HEK293 (cell line): ENCODE measurements around the gene EIF3L.
A peak's percentile ranks its signal among the peaks of the same experiment; 100 is the strongest.

Experiments used
- CTCF ChIA-PET: fragments of 350-600 bp; formaldehyde crosslinking; extraction: SDS; loops from one replicate; lab custom pipeline; 2021; ENCODE audit warnings: antibody characterized with exemption; lab: Yijun Ruan, JAX
- POLR2A ChIA-PET: fragments of 300-600 bp; formaldehyde crosslinking; extraction: SDS; loops from one replicate; lab custom pipeline; 2020; ENCODE audit warnings: antibody characterized with exemption, inconsistent platforms; lab: Yijun Ruan, JAX
- H3K27ac ChIP-seq: fragments of 200-500 bp; sonication (Bioruptor generic); 2 replicates; pipeline ENCODE4 v1.5.1; 2014; ENCODE audit warnings: low read depth, low read length, control low read depth, inconsistent platforms; ENCODE audit errors: extremely low read depth
- H3K36me3 ChIP-seq, 2 experiments: fragments of 200-500 bp in 1 of 2; sonication (Bioruptor generic) in 1 of 2; 1 replicate in 1 of 2; 2 replicates in 1 of 2; pipeline ENCODE4 v1.5.1; 2014 to 2017; ENCODE audit warnings: inconsistent platforms in 2 of 2, low read length in 2 of 2; ENCODE audit not compliant: control insufficient read depth in 2 of 2, insufficient read depth in 1 of 2
- H3K4me1 ChIP-seq: fragments of 200-500 bp; sonication (Bioruptor generic); 2 replicates; pipeline ENCODE4 v1.5.1; 2014; ENCODE audit warnings: mild to moderate bottlenecking, low read length, inconsistent platforms; ENCODE audit not compliant: control insufficient read depth, insufficient read depth
- H3K4me3 ChIP-seq: 2 replicates; pipeline ENCODE4 v1.5.1; 2011; ENCODE audit warnings: low read depth, mild to moderate bottlenecking, control low read depth, low read length, moderate library complexity
- H3K9me3 ChIP-seq: fragments of 200-500 bp; sonication (Bioruptor generic); 2 replicates; pipeline ENCODE4 v1.5.1; 2014; ENCODE audit warnings: low read depth, low read length, inconsistent platforms; ENCODE audit not compliant: control insufficient read depth, insufficient read depth
- FEZF1 ChIP-seq: fragments of 450-650 bp; formaldehyde crosslinking; IDR thresholded peaks from 2 replicates; pipeline ENCODE4 v1.5.1; 2016; ENCODE audit warnings: missing biosample characterization, missing genetic modification characterization
- IKZF3 ChIP-seq: fragments of 450-650 bp; IDR thresholded peaks from 2 replicates; pipeline ENCODE4 v1.5.0; 2018; ENCODE audit warnings: missing biosample characterization, mild to moderate bottlenecking, missing genetic modification characterization, moderate library complexity
- MEIS1 ChIP-seq: sonication (generic); formaldehyde crosslinking; IDR thresholded peaks from 2 replicates; pipeline ENCODE4 v1.8.1; 2022; ENCODE audit warnings: missing genetic modification reagents, mild to moderate bottlenecking, borderline replicate concordance
- MYNN ChIP-seq: fragments of 450-650 bp; formaldehyde crosslinking; IDR thresholded peaks from 2 replicates; pipeline ENCODE4 v1.5.1; 2016; ENCODE audit warnings: missing biosample characterization, missing genetic modification characterization, borderline replicate concordance
- PRDM1 ChIP-seq: fragments of 450-650 bp; formaldehyde crosslinking; IDR thresholded peaks from 2 replicates; pipeline ENCODE4; 2016; ENCODE audit warnings: missing biosample characterization, missing genetic modification characterization
- SCRT1 ChIP-seq: fragments of 450-650 bp; formaldehyde crosslinking; IDR thresholded peaks from 2 replicates; pipeline ENCODE4 v1.5.1; 2016; ENCODE audit warnings: missing biosample characterization, missing genetic modification characterization, borderline replicate concordance
- SCRT2 ChIP-seq: fragments of 450-650 bp; formaldehyde crosslinking; IDR thresholded peaks from 2 replicates; pipeline ENCODE4 v1.5.1; 2016; ENCODE audit warnings: missing biosample characterization, missing genetic modification characterization
- WT1 ChIP-seq: fragments of 450-650 bp; formaldehyde crosslinking; IDR thresholded peaks from 2 replicates; pipeline ENCODE4 v1.5.1; 2016; ENCODE audit warnings: missing biosample characterization, missing genetic modification characterization
- ZFHX2 ChIP-seq: fragments of 450-650 bp; formaldehyde crosslinking; conservative IDR thresholded peaks from 2 replicates; pipeline ENCODE4 v1.5.1; 2016; ENCODE audit warnings: missing biosample characterization, missing genetic modification characterization
- ZNF221 ChIP-seq: fragments of 450-650 bp; formaldehyde crosslinking; IDR thresholded peaks from 2 replicates; pipeline ENCODE4 v1.5.1; 2017; ENCODE audit warnings: missing biosample characterization, missing genetic modification characterization, borderline replicate concordance
- ZNF292 ChIP-seq: fragments of 450-650 bp; formaldehyde crosslinking; IDR thresholded peaks from 2 replicates; pipeline ENCODE4 v1.5.1; 2016; ENCODE audit warnings: low read depth, missing biosample characterization, missing genetic modification characterization, borderline replicate concordance
- ZNF302 ChIP-seq: fragments of 450-650 bp; formaldehyde crosslinking; IDR thresholded peaks from 2 replicates; pipeline ENCODE4 v1.5.1; 2016; ENCODE audit warnings: missing biosample characterization, missing genetic modification characterization, low read depth
- ZNF473 ChIP-seq: fragments of 450-650 bp; formaldehyde crosslinking; IDR thresholded peaks from 2 replicates; pipeline ENCODE4 v1.5.1; 2017; ENCODE audit warnings: missing biosample characterization, missing genetic modification characterization
- ZNF544 ChIP-seq: fragments of 450-650 bp; formaldehyde crosslinking; IDR thresholded peaks from 2 replicates; pipeline ENCODE4 v1.5.0; 2017; ENCODE audit warnings: missing biosample characterization, missing genetic modification characterization
- ZNF571 ChIP-seq: fragments of 450-650 bp; formaldehyde crosslinking; IDR thresholded peaks from 2 replicates; pipeline ENCODE4 v1.5.0; 2017; ENCODE audit warnings: missing biosample characterization, missing genetic modification characterization
- ZNF585B ChIP-seq: fragments of 450-650 bp; formaldehyde crosslinking; IDR thresholded peaks from 2 replicates; pipeline ENCODE4 v1.5.1; 2016; ENCODE audit warnings: missing biosample characterization, missing genetic modification characterization
- ZNF600 ChIP-seq: fragments of 450-650 bp; formaldehyde crosslinking; IDR thresholded peaks from 2 replicates; pipeline ENCODE4 v1.5.1; 2016; ENCODE audit warnings: missing biosample characterization, missing genetic modification characterization
- ZNF626 ChIP-seq: fragments of 450-650 bp; sonication (Bioruptor Pico); formaldehyde crosslinking; IDR thresholded peaks from 2 replicates; pipeline ENCODE4 v1.5.1; 2018; ENCODE audit warnings: missing biosample characterization, missing genetic modification characterization, inconsistent platforms
- ZSCAN23 ChIP-seq: fragments of 450-650 bp; formaldehyde crosslinking; IDR thresholded peaks from 2 replicates; pipeline ENCODE4 v1.5.1; 2016; ENCODE audit warnings: missing biosample characterization, missing genetic modification characterization
- TF ChIP-seq, protein P1 (sequence below): fragments of 450-650 bp; formaldehyde crosslinking; IDR thresholded peaks from 2 replicates; pipeline ENCODE4 v1.5.1; 2017; ENCODE audit warnings: missing biosample characterization, missing genetic modification characterization
- TF ChIP-seq, protein P2 (sequence below): fragments of 450-650 bp; formaldehyde crosslinking; IDR thresholded peaks from 2 replicates; pipeline ENCODE4 v1.5.1; 2016; ENCODE audit warnings: missing biosample characterization, missing genetic modification characterization
- TF ChIP-seq, protein P3 (sequence below): fragments of 450-650 bp; formaldehyde crosslinking; IDR thresholded peaks from 2 replicates; pipeline ENCODE4 v1.5.1; 2016; ENCODE audit warnings: missing biosample characterization, missing genetic modification characterization
- TF ChIP-seq, protein P4 (sequence below): fragments of 450-650 bp; formaldehyde crosslinking; IDR thresholded peaks from 2 replicates; pipeline ENCODE4 v1.5.1; 2017; ENCODE audit warnings: missing biosample characterization, mild to moderate bottlenecking, missing genetic modification characterization, moderate library complexity
- TF ChIP-seq, protein P5 (sequence below): fragments of 450-650 bp; formaldehyde crosslinking; IDR thresholded peaks from 2 replicates; pipeline ENCODE4 v1.5.1; 2017; ENCODE audit warnings: missing biosample characterization, missing genetic modification characterization

The EIF3L gene

DNA sequence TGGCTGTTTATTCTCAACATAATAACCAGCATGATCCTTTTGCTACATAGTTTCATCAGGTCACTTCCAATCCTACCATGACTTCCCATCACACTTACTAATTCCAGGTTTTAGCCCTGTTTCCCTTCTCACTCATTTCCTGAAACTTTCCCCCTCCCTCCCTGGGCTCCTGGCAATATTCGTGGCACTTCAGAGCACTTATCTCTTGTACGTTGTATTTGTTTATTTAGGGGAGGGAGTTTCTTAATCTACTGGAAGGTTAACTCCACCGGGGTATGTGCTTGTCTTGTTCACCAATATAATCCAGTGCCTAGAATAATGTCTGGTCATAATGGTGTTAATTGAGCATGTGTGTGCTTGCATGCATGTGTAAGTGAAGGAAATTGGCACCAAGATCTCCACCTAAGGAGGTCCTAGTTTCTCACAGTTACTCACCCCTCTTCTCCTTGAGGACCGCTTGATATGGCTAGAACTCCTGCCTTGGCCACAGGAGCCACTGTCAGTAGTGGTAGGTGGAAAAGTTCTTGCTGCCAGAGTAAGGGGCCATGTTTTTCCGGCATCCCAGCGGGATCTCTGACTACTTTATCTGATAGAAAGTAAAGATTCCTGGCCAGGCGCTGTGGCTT is 11.7 kb downstream of the EIF3L start (continued):
- TF ChIP-seq, protein P1, sequence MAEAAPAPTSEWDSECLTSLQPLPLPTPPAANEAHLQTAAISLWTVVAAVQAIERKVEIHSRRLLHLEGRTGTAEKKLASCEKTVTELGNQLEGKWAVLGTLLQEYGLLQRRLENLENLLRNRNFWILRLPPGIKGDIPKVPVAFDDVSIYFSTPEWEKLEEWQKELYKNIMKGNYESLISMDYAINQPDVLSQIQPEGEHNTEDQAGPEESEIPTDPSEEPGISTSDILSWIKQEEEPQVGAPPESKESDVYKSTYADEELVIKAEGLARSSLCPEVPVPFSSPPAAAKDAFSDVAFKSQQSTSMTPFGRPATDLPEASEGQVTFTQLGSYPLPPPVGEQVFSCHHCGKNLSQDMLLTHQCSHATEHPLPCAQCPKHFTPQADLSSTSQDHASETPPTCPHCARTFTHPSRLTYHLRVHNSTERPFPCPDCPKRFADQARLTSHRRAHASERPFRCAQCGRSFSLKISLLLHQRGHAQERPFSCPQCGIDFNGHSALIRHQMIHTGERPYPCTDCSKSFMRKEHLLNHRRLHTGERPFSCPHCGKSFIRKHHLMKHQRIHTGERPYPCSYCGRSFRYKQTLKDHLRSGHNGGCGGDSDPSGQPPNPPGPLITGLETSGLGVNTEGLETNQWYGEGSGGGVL: peak; percentile 41; the same call in 1 of the 2 replicates
- TF ChIP-seq, all 188 proteins: peak for 6

DNA sequence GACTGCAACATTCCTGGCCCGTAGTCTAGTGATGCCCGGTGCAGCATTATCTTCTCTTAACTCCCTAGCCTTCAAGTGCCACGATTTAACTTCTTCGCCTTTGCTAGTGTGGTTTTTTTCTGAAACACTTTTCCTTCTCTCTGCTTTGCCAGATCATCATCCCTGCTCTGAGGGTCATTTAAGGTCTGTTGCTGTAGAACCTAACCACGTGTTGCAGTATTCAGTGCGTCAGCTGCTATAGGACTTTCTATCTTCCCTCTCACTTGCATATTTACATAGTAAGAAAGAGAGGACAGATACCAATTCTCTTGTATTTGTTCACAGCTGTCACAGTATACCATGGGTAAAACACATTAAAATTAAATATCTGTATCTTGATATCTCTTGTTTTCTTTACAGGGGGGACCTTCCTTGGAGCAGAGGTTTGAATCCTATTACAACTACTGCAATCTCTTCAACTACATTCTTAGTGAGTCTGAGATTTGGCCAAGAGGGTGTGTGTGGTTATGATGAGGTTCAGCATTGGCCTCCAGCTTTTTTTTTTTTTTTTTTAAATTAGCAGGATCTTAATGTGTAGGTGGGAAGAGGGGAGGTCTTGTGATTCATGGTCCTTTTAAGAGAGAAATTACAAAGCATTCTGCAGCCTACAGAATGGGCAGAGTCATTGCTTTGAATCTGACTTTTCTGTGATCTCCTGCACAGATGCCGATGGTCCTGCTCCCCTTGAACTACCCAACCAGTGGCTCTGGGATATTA is 13.5 kb downstream of the EIF3L start:
- Histone ChIP-seq H3K27ac (peak overlapping the region; percentile 39), H3K4me1 (peaks cover 4% of the 10 kb centered on the region; the same call in 1 of the 2 replicates), H3K9me3 (no peaks in the 10 kb centered on the region), H3K4me3 (no peak overlapping the region), H3K36me3 (peaks cover 83 to 92% of the 10 kb centered on the region in 2 experiments)
- TF ChIP-seq SCRT1 (tag by site-specific recombination): peak; percentile 78; the same call in 1 of the 2 replicates
- no peak for TF ChIP-seq ZNF585B (tag by site-specific recombination)
- no peak for TF ChIP-seq MYNN (tag by site-specific recombination)
- peak; percentile 90 for TF ChIP-seq SCRT2
- TF ChIP-seq, protein P2, sequence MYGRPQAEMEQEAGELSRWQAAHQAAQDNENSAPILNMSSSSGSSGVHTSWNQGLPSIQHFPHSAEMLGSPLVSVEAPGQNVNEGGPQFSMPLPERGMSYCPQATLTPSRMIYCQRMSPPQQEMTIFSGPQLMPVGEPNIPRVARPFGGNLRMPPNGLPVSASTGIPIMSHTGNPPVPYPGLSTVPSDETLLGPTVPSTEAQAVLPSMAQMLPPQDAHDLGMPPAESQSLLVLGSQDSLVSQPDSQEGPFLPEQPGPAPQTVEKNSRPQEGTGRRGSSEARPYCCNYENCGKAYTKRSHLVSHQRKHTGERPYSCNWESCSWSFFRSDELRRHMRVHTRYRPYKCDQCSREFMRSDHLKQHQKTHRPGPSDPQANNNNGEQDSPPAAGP: no peak
- TF ChIP-seq PRDM1 (tag by site-specific recombination): peak; percentile 89
- TF ChIP-seq ZFHX2 (tag by site-specific recombination): no peak
- ChIA-PET POLR2A (interaction anchor here (0.6 to 2.4 kb wide), 11 partner anchors 10 to 424 kb away, joined by 3 to 23 read pairs (median 4); partner anchors contain the start of genes ANKRD54, EIF3L, GCAT and MICALL1), CTCF (interaction anchor here (0.5 to 11.2 kb wide), 55 partner anchors 7 to 1005 kb away, joined by 3 to 208 read pairs (median 4); partner anchors contain the start of genes ANKRD54, C22orf23, GALR3 and GCAT)

DNA sequence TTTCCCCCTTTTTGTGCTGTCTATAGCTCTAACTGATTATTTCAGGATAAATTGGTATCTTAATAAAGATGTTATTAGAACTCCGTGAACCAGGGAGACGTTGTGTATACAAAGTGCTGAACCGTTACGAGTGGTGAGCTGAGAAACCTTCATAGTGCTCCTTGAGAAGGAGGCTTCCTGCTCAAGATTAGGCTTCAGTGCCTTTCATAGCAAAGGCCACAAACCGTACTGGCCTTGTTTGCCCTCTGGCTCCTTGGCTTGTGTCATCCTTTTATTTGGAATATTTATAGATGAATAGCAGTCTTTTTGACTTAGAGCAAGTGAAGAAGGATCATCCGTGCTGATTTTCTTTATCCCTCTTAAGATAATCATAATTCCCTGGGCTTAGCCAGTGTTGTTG is 16.3 kb downstream of the EIF3L start:
- peak overlapping the region; percentile 9; the same call in 1 of the 2 replicates for H3K27ac ChIP-seq
- H3K4me1 ChIP-seq: peaks cover 4% of the 10 kb centered on the region; the same call in 1 of the 2 replicates
- H3K36me3 ChIP-seq: peaks cover 86 to 93% of the 10 kb centered on the region in 2 experiments
- no peak overlapping the region for H3K4me3 ChIP-seq
- CTCF ChIA-PET: interaction anchor here (0.6 to 11.2 kb wide), 5 partner anchors 13 to 48 kb away, joined by 4 to 208 read pairs (median 6); no protein-coding TSS in a partner anchor
- POLR2A ChIA-PET: no interaction called here
- TF ChIP-seq, protein P3, sequence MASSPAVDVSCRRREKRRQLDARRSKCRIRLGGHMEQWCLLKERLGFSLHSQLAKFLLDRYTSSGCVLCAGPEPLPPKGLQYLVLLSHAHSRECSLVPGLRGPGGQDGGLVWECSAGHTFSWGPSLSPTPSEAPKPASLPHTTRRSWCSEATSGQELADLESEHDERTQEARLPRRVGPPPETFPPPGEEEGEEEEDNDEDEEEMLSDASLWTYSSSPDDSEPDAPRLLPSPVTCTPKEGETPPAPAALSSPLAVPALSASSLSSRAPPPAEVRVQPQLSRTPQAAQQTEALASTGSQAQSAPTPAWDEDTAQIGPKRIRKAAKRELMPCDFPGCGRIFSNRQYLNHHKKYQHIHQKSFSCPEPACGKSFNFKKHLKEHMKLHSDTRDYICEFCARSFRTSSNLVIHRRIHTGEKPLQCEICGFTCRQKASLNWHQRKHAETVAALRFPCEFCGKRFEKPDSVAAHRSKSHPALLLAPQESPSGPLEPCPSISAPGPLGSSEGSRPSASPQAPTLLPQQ (tag by site-specific recombination): no peak
- TF ChIP-seq ZNF571 (tag by site-specific recombination) (no peak), ZNF600 (tag by site-specific recombination) (no peak), ZNF292 (tag by site-specific recombination) (no peak), ZNF626 (tag by site-specific recombination) (no peak), IKZF3 (tag by site-specific recombination) (no peak), ZSCAN23 (tag by site-specific recombination) (no peak), FEZF1 (tag by site-specific recombination) (no peak), ZNF302 (tag by site-specific recombination) (no peak), ZNF544 (no peak), MEIS1 (CRISPR knock-in tag) (no peak), ZNF221 (tag by site-specific recombination) (no peak), ZNF473 (tag by site-specific recombination) (no peak), WT1 (no peak)
- TF ChIP-seq, protein P4, sequence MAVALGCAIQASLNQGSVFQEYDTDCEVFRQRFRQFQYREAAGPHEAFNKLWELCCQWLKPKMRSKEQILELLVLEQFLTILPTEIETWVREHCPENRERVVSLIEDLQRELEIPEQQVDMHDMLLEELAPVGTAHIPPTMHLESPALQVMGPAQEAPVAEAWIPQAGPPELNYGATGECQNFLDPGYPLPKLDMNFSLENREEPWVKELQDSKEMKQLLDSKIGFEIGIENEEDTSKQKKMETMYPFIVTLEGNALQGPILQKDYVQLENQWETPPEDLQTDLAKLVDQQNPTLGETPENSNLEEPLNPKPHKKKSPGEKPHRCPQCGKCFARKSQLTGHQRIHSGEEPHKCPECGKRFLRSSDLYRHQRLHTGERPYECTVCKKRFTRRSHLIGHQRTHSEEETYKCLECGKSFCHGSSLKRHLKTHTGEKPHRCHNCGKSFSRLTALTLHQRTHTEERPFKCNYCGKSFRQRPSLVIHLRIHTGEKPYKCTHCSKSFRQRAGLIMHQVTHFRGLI (tag by site-specific recombination): no peak
- TF ChIP-seq, protein P5, sequence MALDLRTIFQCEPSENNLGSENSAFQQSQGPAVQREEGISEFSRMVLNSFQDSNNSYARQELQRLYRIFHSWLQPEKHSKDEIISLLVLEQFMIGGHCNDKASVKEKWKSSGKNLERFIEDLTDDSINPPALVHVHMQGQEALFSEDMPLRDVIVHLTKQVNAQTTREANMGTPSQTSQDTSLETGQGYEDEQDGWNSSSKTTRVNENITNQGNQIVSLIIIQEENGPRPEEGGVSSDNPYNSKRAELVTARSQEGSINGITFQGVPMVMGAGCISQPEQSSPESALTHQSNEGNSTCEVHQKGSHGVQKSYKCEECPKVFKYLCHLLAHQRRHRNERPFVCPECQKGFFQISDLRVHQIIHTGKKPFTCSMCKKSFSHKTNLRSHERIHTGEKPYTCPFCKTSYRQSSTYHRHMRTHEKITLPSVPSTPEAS (tag by site-specific recombination): no peak
- H3K9me3 ChIP-seq: no peaks in the 10 kb centered on the region
